HG03571 (cell line): ENCODE data around the gene LSM2.
"Not testable (repeated sequence)": the region's sequence is repeated elsewhere in the genome, so short reads cannot be mapped to it uniquely, and the experiment has no call there.

ENCODE experiments used
- ATAC-seq: cut with Tn5 transposase; IDR thresholded peaks from one replicate; pipeline ENCODE4 v1.9.1; 2021; ENCODE audit not compliant: unreplicated experiment

Gene LSM2

GRCh38 chr6:31806470-31807272 lies at the start of gene LSM2:
Gene LSM2, minus strand, starts transcription at chr6:31806966. Its CDS starts 209 bp downstream, at chr6:31806757.
- ATAC-seq = peak; percentile 83

- ATAC-seq = not testable (repeated sequence)
Measured at GRCh38 chr6:31851980-31852718, 45.4 kb upstream of the LSM2 start.

GRCh38 chr6:31851485-31851832 lies 44.7 kb upstream of the LSM2 start:
- ATAC-seq = no peak

- no peak for ATAC-seq
Measured at GRCh38 chr6:31850765-31851484, 44.2 kb upstream of the LSM2 start.

- no peak for ATAC-seq
Measured at GRCh38 chr6:31847276-31847978, 40.7 kb upstream of the LSM2 start.

GRCh38 chr6:31844507-31844906 lies 37.7 kb upstream of the LSM2 start:
- ATAC-seq = no peak

GRCh38 chr6:31842053-31842452 lies 35.3 kb upstream of the LSM2 start:
- no peak for ATAC-seq

GRCh38 chr6:31839779-31840126 lies 33.0 kb upstream of the LSM2 start:
- not testable (repeated sequence) for ATAC-seq

- ATAC-seq = no peak
Measured at GRCh38 chr6:31838968-31839367, 32.2 kb upstream of the LSM2 start.

- ATAC-seq = not testable (repeated sequence)
Measured at GRCh38 chr6:31838114-31838553, 31.4 kb upstream of the LSM2 start.

- ATAC-seq = no peak
Measured at GRCh38 chr6:31837369-31838113, 30.8 kb upstream of the LSM2 start.

- no peak for ATAC-seq
Measured at GRCh38 chr6:31836474-31837368, 30.0 kb upstream of the LSM2 start.

- ATAC-seq = no peak
Measured at GRCh38 chr6:31836047-31836473, 29.3 kb upstream of the LSM2 start.

GRCh38 chr6:31834367-31835250 lies 27.8 kb upstream of the LSM2 start:
- ATAC-seq = peak; percentile 43

GRCh38 chr6:31831350-31832215 lies 24.8 kb upstream of the LSM2 start:
- ATAC-seq = no peak

- no peak for ATAC-seq
Measured at GRCh38 chr6:31830886-31831335, 24.1 kb upstream of the LSM2 start.

GRCh38 chr6:31829633-31830283 lies 23.0 kb upstream of the LSM2 start:
- no peak for ATAC-seq
